GM12874 (cell line): ENCODE data around the gene TNK2.

Experiments used
- CTCF ChIP-seq: IDR thresholded peaks from 2 replicates; pipeline ENCODE4 v1.5.1; 2011; ENCODE audit warnings: low read depth, mild to moderate bottlenecking, control low read depth, low read length, moderate library complexity; ENCODE audit not compliant: insufficient read depth

TNK2 gene

GRCh38 chr3:195885036-195885891, 23.1 kb downstream of the TNK2 start:
- no peak for TF ChIP-seq CTCF

- TF ChIP-seq CTCF: no peak
Measured at GRCh38 chr3:195884691-195885035, 23.7 kb downstream of the TNK2 start.

GRCh38 chr3:195883801-195884200, 24.6 kb downstream of the TNK2 start:
- no peak for TF ChIP-seq CTCF

- TF ChIP-seq CTCF: no peak
Measured at GRCh38 chr3:195883160-195883559, 25.2 kb downstream of the TNK2 start.

- no peak for TF ChIP-seq CTCF
Measured at GRCh38 chr3:195882002-195882441, 26.3 kb downstream of the TNK2 start.

GRCh38 chr3:195881276-195881988, 26.9 kb downstream of the TNK2 start:
- TF ChIP-seq CTCF: no peak

- no peak for TF ChIP-seq CTCF
Measured at GRCh38 chr3:195880037-195880431, 28.3 kb downstream of the TNK2 start.
